Measurements from ENCODE around the gene DOK1.
A peak's percentile ranks its signal among the peaks of the same experiment; 100 is the strongest.
"Not testable (repeated sequence)": the region's sequence is repeated elsewhere in the genome, so short reads cannot be mapped to it uniquely, and the experiment has no call there.

The DOK1 gene

DNA sequence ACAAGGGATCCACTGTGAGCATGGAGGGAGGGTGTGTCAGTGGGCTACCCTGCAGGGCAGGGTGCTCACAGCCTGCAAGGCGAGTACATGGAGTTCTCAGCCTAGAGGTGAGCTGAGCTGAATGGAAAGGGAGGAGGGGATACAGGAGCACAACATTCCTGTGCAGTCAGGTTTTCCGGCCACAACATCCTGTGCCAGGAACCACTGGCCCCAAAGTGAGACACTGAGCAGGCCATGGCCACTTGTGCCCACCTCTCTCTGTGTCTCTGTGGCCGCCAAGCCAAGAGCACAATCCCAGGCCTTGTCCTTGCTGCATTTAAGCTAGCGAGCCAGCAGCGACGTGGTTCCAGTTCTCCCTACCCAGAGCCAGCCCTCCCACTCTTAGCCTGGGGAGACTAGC is 6.1 kb downstream of the DOK1 start:
- no peak for DNase-seq
- TF ChIP-seq POLR2A (IDR thresholded peaks at IDR 0.05; ENCODE audit: low read length), result no peak
- no peak for TF ChIP-seq GATA1 (IDR thresholded peaks at IDR 0.05; ENCODE audit: low read depth, low read length)

DNA sequence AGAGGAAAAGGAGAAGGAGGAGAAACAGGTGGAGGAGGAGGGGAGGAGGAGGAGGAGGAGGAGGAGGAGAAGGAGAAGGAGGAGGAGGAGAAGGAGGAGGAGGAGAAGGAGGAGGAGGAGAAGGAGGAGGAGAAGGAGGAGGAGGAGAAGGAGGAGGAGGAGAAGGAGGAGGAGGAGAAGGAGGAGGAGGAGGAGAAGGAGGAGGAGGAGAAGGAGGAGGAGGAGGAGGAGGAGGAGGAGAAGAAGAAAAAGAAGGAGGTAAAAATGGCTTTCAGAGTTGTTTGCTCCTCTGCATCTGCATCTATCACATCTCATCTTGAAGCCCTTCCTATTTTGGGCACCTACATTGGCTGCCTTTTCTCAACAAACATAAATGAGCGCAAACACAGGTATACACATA is 6.5 kb downstream of the DOK1 start:
- not testable (repeated sequence) for DNase-seq

DNA sequence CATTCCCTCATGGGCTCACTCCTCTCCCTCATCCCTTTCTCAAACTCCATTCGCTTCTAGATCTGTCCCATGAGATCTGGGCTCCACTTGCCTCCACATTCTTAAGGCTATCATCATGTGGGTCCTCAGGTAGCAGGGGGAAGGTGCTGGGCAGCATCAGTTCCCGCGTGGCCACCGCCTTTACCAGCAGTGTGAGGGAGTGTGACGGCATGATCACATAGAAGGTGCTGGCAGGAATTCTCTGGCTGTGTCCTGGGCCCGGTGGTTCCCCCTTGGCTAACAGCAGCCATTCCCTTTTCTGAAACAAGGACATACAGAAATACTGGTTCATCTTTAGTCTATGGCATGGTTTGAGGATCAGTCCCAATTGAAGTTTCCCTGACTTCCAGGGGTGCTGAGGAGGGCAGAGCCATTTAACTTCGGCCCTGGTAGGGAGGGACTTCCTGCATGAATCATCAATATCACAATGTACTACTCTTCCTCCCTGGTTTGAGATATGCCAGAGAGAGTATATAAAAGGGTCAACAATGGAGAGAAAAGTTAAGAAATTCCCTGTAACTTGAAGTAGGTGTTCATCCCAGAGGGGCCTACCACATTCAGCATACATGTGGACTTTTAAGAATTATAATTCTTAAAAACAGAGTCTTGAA is 7.7 kb downstream of the DOK1 start:
- TF ChIP-seq GATA1 (IDR thresholded peaks at IDR 0.05; ENCODE audit: low read depth, low read length) (no peak), POLR2A (IDR thresholded peaks at IDR 0.05; ENCODE audit: low read length) (no peak)
- no peak for DNase-seq

DNA sequence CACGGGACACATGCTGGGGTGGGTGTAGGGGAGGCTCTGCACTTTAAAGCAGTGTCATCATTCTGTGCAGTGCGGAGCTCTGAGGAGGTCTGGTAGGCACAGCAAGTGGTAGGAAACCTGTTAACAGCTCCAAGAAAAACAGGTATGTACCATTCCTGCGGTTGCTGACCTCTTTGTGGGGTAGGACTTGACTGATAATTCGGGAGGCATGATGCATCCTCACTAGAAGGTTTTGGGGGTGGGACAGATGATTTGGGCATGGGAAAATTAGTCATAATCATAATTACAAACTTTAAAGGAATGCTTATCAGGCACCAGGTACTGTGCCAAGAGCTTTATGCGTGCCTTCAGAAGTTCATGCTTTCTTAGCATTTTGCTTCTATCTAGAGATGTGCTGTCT is 9.7 kb downstream of the DOK1 start:
- DNase-seq, result no peak
- TF ChIP-seq GATA1 (IDR thresholded peaks at IDR 0.05; ENCODE audit: low read depth, low read length), result no peak
- no peak for TF ChIP-seq POLR2A (IDR thresholded peaks at IDR 0.05; ENCODE audit: low read length)

DNA sequence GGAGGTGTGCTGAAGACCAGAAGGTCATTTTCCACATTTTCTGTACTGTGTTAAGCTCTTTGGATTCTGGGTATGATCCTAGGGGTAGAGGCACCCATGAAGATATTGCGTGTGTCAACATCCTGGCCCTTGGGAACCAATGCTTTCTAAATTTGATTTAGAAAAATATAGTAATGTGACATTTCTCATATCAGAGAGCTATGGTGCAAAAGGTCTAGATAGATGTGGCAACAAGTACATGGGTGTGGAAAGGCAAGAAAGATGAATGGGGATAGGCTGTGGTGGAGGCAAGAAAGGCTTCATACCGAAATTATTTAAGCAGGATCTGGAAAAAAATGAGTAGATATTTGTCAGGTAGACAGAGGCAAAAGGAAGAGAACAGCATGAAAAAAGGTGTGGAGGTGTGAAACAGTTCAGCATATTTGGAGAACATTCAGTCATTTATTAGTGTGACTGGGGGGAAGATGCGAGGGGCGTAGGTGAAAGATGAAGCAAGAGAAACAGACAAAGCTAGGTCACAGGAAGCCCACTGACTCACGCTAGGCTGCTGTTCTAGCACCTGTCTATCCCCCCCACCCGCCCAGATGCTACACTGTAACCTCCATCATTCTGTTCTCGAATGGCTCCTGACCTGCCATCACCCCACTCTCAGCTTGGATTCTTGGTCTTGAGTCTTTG is 11.7 kb downstream of the DOK1 start:
- no peak for DNase-seq
- no peak for TF ChIP-seq POLR2A (IDR thresholded peaks at IDR 0.05; ENCODE audit: low read length)
- no peak for TF ChIP-seq GATA1 (IDR thresholded peaks at IDR 0.05; ENCODE audit: low read depth, low read length)

DNA sequence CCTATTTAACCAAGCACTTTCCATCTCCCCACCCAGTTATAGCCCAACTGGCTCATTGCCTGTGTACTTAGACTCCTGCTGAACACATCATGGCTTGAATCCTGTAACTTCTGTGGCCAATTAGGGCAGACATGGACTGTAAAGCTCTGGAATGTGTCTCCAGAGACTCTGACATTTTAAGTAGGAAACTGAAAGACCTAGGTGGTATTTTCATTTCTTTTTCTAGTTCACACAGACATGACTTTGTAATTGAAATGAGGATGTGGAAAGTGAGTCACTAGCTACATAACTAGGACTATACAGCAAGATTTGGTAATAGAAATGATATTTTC is 12.2 kb downstream of the DOK1 start:
- TF ChIP-seq GATA1 (IDR thresholded peaks at IDR 0.05; ENCODE audit: low read depth, low read length) (no peak), POLR2A (IDR thresholded peaks at IDR 0.05; ENCODE audit: low read length) (no peak)
- DNase-seq, result no peak

DNA sequence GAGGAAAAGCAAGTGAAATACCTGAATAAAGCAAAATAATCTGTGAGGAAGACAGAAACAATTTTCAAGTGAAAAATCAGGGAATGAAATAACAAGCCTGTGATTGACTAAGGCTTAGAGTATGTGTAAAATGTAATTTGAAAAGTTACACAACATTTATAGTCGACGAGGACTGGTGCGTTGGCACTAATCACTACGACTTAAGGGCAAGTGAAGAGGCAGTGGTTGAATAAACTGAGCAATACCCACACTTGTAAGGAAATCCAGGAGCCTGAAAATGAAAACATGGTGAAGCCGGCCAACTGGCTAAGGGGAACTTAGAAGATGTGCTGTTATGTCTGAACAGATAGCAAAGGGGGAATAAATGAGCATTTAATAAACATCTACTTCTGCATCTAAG is 13.4 kb downstream of the DOK1 start:
- TF ChIP-seq POLR2A (IDR thresholded peaks at IDR 0.05; ENCODE audit: low read length) (no peak), GATA1 (IDR thresholded peaks at IDR 0.05; ENCODE audit: low read depth, low read length) (no peak)
- no peak for DNase-seq

- no peak for TF ChIP-seq POLR2A (IDR thresholded peaks at IDR 0.05; ENCODE audit: low read length)
- no peak for TF ChIP-seq GATA1 (IDR thresholded peaks at IDR 0.05; ENCODE audit: low read depth, low read length)
Measured at GRCh38 chr2:74569686-74570085, 15.2 kb downstream of the DOK1 start.

DNA sequence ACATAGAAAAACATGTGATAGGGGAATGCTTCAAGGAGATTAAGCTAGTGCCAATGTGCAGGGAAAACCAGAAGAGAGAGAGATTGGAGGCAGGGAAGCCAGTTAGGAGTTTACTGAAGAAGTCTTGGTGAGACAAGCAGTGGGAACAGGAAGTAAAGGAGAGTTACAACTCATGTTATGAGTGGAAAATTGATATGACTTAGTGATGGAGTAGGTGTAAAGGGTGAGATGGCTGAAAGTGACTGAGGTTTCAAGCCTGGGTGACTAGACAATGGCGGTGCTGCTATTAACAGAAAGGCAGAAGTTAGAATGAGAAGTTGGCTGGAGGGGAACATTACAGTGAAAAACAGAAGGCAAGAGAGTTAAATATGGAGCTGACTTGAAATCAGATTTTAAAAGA is 16.5 kb downstream of the DOK1 start:
- DNase-seq, result no peak
- TF ChIP-seq POLR2A (IDR thresholded peaks at IDR 0.05; ENCODE audit: low read length) (no peak), GATA1 (IDR thresholded peaks at IDR 0.05; ENCODE audit: low read depth, low read length) (no peak)

More at GRCh38 chr2:74569686-74570085, 15.2 kb downstream of the DOK1 start:
- no peak for DNase-seq

DNA sequence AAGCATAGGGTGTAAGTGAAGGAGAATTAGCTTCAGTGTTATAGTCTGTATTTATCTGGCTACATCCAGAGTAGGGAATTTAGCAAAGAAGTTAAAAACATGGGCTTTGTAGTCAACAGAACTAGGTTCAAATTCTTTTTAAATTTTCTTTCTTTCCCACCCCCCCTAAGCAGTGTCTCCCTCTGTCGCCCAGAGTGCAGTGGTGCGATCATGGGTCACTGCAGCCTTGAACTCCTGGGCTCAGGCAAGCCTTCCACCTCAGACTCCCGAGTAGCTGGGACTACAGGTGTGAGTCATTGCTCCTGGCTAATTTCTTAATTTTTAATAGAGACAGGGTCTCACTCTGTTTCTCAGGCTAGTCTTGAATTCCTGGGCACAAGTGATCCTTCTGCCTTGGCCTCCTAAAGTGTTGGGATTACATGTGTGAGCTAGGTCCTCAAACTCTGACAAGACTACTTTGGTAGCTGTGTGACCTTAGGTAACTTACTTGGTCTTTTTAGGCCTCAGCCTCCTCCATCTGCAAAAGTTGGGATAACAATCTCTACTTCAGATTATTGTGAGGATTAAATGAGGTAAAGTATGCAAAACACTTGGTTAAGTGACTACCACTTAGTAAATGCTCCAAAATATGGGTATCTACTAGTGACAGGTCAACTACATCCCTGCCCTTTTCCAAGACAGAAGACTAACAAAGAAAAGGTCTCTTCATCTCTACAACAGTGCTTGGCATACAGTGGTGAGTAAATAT is 17.8 kb downstream of the DOK1 start:
- TF ChIP-seq GATA1 (IDR thresholded peaks at IDR 0.05; ENCODE audit: low read depth, low read length) (no peak), POLR2A (IDR thresholded peaks at IDR 0.05; ENCODE audit: low read length) (no peak)

DNA sequence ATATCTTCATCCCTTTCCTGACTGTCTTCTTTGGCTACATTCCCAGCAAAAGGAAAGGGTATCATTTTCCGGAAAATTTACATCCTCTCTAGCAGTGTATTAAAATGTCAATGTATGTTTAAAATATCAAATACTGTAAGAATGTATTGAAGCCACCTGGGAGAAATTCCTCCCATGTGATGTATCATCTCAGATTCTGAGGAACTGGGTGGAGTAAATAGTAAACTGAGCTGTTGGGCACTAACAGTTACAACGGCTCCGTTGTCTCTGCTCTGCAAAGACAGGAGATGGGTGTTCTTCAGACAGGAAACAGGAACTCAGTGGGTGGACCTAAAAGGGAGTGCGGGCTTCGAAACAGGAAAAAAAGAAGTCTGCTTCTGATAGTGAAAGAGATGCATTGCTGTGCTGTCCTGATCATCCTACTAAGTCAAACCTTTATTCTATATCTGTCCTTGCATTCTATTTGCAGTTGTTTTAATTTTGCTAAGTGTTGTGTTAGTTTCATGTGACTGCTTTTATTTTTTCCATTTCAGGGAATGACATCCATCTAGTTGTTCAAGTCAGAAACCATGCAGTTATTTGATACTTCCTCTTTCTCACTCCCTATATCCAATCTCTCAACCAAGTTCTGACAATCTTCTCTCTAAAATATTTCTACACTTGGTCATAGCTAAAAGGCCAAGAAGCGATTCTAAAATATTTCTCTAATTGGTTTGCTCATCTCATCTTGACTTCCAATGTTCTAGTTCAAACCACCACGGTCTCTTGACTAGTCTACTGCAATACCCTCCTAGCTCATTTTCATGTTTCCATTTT is 19.4 kb downstream of the DOK1 start:
- TF ChIP-seq POLR2A (IDR thresholded peaks at IDR 0.05; ENCODE audit: low read length) (no peak), GATA1 (IDR thresholded peaks at IDR 0.05; ENCODE audit: low read depth, low read length) (no peak)
- peak; percentile 10 to 23 for DNase-seq

More for the DNA sequence above, 17.8 kb downstream of the DOK1 start:
- DNase-seq, result no peak

DNA sequence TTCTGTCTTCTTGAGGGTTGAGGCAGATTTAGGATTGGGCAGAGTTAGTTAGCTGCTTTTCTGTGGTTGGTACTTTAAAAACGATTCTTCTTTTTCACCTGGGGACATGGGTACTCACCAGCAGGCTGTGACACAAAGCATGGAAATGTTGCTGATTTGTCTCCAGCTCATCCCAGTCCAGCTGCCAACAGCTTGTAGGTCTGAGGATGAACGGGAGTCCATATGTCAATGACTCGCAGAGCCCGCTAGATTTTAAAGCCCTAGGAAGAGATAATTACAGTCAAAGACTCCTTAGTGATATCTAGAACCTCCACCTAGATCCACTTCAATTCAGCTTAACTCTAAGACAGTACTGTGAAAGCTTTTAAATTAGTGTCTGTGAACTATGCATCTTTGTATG is 20.8 kb downstream of the DOK1 start:
- no peak for DNase-seq
- TF ChIP-seq GATA1 (IDR thresholded peaks at IDR 0.05; ENCODE audit: low read depth, low read length), result no peak
- TF ChIP-seq POLR2A (IDR thresholded peaks at IDR 0.05; ENCODE audit: low read length), result no peak

- DNase-seq, result no peak
Measured at GRCh38 chr2:74576211-74576862, 21.8 kb downstream of the DOK1 start.

DNA sequence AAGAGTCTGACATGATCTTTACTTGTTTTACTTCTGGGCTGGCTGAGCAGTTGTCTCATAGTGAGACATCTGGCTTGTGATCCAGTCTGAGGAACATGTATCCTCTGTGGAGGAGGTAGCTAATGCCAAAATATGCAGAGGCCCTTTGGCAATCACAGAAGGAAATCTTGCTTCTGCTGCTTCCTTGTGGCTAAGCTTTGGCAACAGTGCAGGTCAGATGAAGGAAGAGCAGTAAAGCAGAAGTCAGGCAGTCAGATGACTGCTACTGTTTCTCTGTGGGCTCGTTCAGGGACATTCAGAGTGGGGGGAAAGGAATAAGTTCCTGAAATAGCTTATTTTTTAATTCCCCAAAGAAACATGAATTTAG is 22.3 kb downstream of the DOK1 start:
- TF ChIP-seq POLR2A (IDR thresholded peaks at IDR 0.05; ENCODE audit: low read length) (no peak), GATA1 (IDR thresholded peaks at IDR 0.05; ENCODE audit: low read depth, low read length) (no peak)
- no peak for DNase-seq

More at GRCh38 chr2:74576211-74576862, 21.8 kb downstream of the DOK1 start:
- TF ChIP-seq GATA1 (IDR thresholded peaks at IDR 0.05; ENCODE audit: low read depth, low read length) (no peak), POLR2A (IDR thresholded peaks at IDR 0.05; ENCODE audit: low read length) (no peak)
